NCI-H146 (cell line): ENCODE results near the gene SMIM1.
A peak's percentile ranks its signal among the peaks of the same experiment; 100 is the strongest.
"Not testable (repeated sequence)": the region's sequence is repeated elsewhere in the genome, so short reads cannot be mapped to it uniquely, and the experiment has no call there.

Source experiments
- DNase-seq: peaks from one replicate; lab custom pipeline; 2025; lab: John Stamatoyannopoulos, UW

SMIM1 gene

DNA sequence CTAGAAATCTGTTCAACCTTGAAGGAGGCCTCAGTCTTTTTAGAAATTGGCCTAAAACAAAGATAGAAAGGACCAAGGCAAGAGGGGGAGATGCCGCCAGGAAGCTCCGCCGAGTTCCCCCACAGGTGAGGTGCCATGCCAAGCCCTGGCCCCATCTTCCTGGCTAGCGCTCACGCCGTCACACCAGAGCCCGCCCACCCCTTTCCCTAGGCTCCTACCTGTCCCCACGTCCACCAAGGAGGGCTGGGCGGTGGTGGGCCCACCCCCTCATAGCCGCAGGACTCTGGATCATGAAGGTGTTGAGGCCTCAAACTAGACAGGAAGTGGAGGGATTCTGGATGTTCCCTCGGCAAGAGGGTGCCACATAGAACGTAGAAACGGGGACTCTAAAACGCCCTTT lies 35.8 kb upstream of the SMIM1 start:
- no peak for DNase-seq

DNA sequence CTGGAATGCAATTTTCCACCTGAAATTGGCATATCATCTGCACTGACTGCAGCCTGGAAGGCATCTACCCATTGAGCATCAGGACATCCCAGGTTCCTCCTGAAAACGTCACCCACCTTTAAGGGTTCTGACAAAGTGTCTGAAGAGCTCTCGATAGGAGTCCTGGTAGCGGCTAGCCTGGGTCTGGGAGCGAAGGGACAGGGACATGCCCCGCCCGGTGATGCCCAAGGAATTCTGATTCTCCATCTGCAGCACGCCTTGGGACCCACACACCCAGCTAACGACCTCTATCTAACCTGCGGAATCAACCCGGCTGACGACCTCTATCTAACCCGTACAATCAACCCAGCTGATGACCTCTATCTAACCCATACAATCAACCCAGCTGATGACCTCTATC lies 33.6 kb upstream of the SMIM1 start:
- no peak for DNase-seq

DNA sequence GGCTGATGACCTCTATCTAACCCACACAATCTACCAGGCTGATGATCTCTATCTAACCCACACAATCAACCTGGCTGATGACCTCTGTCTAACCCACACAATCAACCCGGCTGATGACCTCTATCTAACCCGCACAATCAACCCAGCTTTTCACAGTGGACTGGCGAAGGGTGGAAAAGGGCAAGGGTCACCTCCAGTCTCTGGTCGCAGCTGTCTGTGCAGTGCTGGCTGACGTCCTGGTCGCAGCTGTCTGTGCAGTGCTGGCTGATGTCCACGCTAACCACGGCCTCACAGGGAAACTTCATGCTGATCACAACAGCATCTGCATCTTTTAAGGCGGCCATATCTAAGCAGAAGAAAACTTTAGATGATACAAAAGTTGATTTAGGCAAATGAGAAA lies 32.5 kb upstream of the SMIM1 start:
- DNase-seq, result no peak

DNA sequence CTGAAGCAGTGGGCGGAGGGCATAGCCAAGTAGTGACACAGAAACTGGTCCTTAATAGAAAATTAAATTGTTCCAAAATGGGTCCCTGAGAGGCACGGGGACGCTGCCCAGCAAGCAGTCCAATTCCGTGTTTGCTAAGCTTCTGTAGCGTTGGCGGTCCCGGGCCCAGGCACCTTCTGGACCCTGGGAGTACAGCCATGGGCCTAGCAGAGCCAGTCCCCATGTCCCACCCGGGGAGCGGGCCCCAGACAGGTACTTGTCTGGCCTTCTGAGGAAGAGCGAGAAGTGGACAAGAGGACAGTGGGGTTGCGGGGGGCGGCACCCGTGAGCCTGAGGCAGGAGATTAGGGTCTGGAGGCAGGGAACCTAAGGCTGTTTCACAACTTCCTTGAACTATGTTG lies 31.8 kb upstream of the SMIM1 start:
- DNase-seq, result no peak

DNA sequence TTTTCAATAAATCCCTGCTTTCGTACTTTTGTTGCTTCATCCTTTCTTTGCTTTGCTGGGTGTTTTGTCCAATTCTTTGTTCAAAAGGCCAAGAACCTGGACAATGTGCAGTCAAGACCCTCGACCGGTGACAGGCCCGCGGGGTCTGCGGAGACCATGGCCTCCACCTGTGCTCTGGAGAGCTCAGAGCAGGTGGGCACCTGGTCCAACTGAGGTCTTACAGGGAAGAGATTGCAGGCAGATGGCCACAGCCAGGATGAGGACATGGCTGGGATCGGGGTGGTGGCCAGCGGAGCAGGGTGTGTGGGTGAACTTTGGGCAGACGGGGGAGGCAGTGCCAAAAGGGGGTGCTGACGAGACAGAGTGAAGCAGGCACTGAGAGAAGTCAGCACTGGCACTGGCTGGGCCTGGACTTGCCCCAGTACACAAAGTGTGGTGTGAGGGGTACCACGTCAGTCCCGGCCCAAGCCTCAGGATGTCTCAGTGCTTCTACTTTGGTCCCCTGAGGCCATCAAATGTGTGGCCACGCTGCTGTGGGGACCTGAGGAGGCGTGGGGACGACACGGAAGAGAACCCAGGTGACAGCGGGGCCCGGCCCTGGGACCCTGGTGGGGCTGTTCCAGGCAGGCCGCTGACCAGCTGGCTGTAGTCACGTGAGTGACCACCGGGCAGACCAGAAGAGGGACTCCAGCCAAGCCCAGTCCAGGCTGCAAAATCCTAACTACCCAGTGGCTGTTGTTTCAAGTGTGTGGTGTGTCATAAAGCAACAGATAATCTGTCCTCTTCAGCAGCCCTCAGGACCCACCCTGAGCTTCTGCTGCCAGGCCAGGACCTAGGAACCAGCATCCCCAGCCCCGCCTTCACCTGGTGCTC lies 30.7 kb upstream of the SMIM1 start:
- no peak for DNase-seq

DNA sequence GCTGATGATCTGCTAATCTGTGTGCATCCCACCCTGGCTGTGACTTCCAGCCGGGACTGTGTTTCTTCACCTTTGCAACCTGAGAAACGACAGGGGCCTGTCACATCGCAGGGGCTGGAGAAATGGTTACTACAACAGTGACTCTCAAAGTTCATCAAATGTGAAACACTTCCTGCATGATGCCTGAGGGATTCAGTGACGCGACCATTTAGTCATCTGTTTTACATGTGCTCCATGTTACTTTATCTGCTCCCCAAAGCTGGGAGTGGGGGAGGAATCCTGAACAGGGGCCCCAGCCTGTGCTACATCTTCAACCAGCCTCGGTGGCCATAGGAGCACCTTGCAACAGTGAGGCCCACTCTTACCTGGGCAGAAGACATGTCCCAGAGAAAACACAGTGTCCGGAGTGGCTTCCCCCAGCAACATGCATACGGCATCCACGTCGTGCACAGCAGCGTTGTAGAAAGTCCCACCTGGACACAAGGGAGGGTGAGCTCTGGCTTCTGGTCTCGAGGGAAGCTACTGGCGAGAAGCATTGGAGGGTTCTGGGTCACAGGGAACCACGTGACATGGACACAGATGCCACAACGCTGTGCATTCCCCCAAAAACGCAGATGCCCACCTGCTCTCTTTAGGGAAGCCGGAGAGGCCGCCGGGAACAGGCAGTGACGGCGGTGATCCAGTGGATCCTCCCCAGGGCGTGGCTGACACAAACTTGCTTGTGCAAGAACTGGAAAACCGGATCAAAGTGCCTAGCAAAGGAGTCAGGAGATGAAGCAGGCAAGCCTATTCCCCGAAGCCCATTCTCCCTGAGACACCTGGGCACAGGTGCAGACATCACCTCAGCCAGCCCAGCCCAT lies 29.9 kb upstream of the SMIM1 start:
- DNase-seq, result no peak

DNA sequence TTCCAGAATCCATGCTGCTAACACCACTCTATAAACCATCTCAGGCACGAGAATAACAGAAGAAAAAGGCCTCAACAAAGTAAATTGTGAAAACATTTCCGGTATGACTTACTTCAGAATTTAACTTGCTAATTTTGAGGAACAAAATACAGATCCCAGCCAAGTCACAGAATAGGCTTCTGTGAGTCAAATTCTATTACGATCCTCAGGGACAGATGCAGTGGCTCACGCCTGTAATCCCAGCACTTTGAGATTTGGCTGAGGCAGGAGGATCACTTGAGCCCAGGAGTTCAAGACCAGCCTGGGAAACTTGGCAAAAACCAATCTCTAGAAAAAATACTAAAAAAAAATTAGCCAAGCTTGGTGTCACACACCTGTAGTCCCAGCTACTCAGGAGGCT lies 29.1 kb upstream of the SMIM1 start:
- no peak for DNase-seq

DNA sequence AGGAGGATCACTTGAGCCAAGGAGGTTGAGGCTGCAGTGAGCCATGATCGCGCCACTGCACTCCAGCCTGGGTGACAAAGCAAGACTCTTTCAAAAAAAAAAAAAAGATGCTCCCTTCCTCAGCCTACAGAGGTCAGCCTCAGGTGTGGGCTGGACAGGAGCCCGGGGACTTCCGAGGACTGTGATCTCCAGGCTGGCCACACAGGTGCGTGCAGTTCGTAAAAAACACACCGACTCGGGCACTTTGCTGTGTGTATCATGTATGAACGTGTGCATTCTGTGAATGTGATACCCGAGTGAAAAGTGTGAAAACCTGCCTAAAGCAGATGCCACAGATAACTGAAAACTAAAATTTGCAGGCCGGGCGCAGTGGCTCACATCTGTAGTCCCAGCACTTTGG lies 28.7 kb upstream of the SMIM1 start:
- no peak for DNase-seq

DNA sequence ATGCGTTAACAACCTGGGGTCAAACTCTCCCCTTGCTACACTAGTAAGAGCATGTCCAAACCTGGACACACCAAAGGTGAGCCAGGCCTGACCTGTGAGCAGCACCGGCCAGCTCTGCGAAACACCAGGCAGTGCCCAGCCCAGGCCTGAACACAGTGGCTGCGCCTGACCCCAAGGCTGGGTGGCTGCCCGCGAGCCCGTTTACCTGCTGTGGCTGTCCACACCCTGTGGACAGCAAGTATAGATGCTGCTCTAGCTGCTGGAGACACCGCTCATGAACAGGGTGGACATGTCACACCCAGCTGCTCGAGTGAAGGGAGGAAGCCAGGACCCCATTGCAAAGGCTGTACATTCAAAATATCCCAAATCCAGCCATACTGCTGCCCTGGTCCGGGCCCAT lies 27.9 kb upstream of the SMIM1 start:
- DNase-seq, result no peak

DNA sequence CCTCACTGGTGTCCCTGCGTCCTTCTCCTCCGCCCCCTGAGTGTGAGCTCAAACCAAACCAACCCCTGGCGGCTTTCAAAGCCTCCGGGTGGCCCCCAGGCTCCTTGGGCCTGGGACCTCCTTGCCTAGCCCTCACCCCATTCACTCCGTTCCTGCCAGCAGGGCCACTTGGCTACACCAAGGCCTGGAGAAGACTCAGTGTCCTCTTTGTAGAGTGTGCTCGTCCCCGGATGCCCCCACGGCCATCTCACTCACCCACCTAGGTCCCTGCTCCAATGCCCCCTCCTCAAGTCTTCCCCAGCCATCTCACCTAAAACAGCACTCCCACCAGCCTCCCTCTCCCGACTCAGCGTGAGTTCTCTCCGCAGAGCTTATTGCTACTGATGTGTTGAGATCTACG lies 27.5 kb upstream of the SMIM1 start:
- DNase-seq, result no peak

DNA sequence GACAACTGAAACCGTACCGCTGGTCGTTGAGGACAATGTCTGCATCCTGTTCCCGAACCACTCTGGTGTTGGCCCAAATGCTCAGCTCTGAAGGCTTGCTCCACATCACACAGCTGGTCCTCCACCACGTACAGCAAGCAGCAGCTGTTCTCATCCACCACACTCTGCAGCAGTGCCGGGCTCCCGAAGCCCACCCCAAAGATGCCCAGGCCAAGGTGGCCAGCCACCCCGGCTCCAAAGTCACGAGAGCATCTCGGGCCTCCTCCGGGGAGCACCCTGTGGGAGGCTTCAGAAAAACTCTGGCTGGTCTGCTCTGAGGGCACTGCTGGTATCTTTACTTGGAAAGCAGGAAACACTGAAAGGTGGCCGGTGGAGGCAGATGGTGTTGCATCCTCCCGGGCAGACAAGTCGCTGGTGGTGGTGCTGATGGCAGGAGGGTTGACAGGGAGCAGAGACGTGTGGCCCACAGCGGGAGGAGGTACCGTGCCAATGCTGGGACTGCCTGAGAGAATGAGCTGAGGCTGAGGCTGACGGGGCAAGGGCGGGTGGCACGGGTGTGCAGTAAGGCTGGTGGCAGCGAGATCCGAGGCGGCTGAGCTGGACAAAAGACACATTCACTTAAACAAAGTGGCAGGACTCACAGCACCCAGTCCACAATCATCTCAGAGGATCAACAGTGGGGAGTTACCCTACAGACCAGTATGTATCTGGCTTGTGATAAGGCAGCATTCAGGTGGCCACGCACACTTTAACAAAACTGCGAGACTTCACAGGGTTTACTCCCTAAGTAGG lies 26.8 kb upstream of the SMIM1 start:
- DNase-seq, result no peak

DNA sequence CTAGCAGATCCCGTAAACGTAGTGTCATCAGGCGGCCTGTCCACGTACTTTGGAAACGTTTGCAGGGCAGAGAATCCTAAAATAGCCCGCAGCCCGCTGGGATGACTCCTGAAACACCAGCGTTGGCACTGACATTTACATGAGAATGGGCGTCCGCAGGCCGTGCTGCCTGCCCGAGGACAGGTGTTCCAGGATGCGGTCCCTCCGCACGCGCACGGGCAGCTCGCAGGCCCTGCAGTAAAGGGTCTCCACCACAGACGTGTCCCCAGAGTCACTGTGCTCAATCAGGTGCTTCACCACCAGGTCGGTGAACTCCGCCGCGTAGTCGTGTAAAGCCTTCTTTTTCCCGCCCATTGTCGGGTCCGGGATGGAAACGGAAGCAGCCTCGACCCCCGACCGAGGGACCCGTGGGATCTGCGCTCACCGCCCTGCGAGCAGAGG lies 26.1 kb upstream of the SMIM1 start:
- DNase-seq, result peak; percentile 19

DNA sequence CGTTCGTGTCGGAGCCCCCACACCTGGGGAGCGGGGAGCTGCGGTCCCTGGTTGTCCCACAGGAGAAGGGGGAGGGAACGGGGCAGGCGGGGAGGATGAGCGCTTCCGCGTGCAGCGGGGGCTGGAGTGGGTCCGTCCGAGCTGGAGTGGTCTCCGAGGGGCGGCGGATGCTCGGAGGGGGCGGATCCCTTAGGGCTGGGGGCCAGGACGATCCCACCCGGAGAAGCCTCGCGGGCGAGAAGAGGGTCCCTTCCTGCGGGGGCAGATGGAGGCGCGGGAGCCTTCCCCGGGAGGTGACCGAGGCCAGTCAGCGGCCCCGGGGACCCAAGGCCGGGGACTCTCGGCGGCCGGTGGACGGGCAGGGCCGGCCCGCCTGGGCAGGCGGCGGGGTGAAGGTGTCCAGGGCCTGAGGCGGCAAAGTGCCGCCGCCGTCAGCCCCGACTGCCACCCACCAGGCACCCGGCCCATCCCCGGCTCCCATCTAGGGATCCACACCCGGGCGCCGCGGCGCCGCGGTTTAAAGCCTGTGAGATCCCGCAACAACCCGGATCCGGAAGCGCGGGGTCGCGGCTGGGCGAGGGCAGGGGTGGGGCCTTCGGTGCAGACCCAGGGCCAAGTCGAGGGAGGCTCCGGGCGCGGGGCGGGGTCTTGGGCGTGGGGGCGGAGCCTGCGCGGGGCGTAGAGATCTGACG lies 25.6 kb upstream of the SMIM1 start:
- DNase-seq, result peak; percentile 87

DNA sequence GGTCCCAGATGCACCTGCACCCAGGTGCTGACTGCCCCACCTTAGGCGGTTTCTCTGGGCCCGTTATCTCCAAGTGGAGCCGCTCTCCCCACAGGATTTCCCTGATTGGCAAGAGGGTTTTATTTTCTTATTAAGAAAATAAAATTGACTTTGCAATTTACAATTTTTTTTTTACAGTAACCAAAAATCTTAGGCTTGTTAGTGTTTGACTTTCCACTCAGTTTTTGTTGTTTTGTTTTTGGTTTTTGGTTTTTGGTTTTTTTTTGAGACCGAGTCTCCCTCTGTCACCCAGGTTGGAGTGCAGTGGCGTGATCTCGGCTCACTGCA lies 25.1 kb upstream of the SMIM1 start:
- DNase-seq, result no peak

DNA sequence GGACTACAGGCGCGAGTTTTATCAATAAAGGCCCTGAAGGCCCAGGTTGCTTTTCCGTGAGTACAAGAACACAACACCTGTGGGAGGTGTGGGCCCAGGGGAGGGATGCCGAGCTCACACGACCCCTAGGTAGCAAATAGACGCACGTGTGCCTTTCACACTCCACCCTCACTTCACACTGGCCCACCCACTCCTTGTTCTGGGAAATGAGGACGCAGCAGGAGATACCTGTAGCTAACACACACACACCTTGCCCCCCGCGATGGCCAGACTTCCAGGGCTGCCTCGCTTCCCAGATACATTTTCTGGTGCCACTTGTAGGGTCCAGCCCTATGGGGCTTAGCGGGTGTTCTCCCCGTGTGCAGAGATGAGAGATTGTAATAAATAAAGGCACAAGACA lies 24.6 kb upstream of the SMIM1 start:
- DNase-seq, result no peak

DNA sequence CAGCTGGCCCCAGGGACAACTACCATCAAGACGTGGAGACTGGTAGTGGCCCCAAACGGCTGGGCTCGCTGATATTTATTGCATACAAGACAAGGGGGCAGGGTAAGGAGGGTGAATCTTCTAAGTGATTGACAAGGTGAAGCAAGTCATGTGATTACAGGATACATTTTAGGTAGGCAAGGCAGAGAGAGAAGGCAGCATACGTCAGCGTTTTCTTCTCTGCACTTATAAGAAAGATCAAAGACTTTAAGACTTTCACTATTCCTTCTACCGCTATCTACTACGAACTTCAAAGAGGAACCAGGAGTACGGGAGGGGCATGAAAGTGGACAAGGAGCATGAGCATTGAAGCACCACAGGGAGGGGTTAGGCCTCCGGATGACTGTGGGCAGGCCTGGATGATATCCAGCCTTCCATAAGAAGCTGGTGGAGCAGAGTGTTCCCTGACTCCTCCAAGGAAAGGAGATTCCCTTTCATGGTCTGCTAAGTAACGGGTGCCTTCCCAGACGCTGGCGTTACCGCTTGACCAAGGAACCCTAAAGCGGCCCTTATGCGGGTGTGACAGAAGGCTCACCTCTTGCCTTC lies 24.1 kb upstream of the SMIM1 start:
- DNase-seq, result not testable (repeated sequence)

DNA sequence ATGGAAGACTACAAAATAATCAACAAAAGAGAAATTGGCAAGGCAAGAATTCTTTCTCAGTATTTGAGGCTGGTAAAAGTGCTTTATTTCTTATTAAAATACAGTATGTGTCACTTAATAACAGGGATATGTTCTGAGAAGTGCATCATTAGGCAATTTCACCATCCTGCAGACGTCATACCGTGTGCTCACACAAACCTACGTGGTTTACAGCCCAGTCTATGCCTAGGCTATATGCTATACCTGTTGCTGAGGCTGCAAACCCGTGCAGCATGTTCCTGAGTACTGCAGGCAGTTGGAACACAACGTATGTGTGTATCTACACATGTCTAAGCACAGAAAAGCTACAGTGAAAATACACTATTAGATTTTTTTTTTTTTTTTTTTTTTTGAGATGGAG lies 23.0 kb upstream of the SMIM1 start:
- DNase-seq, result no peak

DNA sequence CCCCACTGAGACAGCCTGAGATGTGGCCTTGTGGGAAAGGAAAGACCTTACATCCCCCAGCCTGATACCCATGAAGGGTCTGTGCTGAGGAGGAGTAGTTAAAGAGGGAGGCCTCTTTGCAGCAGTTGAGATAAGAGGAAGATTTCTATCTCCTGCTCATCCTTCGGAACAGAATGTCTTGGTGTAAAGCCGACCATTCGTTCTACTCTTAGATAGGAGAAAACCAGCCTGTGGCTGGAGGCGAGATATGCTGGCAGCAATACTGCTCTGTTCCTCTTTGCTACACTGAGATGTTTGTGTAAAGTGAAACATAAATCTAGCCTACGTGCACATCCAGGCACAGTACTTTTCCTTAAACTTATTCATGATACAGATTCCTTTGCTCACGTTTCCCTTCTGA lies 21.8 kb upstream of the SMIM1 start:
- DNase-seq, result no peak

DNA sequence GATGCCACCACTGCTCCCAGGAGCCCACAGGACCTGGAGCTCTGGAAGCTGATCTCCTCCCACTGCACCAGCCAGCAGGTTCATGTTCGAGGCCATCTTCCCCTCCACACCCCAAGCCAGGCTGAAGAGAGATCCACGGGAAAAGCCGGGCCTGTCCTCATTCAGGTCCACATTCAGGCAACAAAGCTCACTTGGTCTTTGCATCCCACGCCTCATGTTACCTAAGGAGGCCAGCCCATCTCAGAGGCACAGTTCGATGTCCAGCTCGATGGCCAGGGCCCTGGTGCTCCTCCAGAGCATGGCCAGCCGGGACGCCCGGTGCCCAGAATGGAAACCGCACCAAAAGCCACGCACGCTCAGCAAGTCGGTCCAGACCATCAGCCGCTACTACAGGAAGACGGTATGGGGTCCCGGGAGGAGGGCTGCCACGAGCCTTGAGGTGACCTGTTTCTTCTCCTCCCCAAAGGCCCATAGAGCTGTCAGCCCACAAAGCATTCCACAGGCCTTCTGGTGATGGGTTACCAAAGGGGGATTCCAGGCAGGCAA lies 20.1 kb upstream of the SMIM1 start, which contains the start of gene CCDC27:
TSS of gene CCDC27 (plus strand) at position 51 of the 546 bp plus-strand sequence. CDS start at position 83, 32 bp downstream.
- no peak for DNase-seq

DNA sequence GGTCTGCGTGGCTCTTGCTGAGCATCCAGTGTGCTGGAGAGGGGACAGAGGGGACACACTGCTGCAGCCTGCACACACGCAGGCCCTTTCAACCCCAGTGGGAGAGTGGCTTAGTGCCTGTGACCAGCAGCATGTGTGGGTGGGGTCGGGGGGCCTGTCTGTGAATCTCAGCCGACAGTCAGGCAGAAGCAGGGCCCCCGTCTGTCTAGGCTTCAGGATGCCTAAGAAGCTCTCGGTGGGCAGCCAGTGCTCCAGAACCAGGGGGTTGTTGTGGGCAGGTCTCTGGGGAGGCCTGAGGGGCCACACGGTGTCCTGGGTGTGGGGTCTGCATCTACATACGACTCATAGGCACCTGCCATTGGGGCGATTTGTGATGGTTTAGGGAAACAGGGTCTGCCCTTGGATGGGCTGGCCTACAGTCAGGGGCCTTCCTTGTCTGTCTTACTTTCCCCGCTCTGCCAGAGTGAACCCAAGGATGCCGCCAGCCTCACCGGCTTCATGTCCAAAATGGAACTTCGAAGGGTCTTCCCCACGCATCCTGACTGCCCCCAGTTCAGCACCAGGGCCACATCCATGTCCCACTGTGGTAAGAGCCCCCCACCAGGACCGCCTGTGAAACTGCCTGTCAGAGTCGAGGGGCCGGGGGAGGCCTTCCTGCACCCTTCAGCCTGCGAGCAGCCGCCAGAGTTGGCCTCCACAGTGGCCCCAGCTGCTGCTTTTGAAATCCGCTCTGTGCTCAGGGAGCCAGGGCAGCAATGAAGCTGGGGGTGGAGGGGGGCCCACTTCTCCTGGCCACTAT lies 18.7 kb upstream of the SMIM1 start:
- no peak for DNase-seq
